GM19455 (cell line): ENCODE measurements around the gene LIPT2.

Experiments used
- ATAC-seq: cut with Tn5 transposase; IDR thresholded peaks from one replicate; pipeline ENCODE4 v1.9.1; 2021; ENCODE audit not compliant: unreplicated experiment

LIPT2 gene

DNA sequence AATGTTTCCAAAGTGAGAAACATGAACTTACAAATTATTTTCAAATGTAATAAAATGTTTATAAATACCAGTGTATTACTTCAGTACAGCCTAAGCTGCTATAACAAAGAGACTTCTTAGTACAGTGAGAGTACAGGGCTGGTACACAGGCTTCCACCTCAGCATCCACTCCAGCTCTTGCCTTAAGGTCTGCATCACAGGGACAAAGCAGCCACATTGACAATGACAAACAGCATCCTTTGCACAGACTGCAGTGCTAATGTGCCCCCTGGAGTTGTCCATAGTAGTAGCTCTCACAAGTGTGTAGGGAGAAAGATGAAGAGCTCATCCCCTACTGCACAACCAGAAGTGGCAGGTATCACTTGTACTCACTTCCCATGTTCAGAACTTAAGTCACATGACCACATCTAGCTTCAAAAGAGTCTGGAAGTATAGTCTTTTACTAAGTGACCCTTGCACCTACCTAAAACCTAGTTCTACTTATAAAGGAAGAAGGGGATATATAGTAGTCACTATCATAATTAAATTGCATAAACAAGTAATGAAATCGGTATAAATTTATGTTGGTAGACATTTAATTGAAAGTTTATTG is 10.7 kb upstream of the LIPT2 start:
- ATAC-seq, result no peak

DNA sequence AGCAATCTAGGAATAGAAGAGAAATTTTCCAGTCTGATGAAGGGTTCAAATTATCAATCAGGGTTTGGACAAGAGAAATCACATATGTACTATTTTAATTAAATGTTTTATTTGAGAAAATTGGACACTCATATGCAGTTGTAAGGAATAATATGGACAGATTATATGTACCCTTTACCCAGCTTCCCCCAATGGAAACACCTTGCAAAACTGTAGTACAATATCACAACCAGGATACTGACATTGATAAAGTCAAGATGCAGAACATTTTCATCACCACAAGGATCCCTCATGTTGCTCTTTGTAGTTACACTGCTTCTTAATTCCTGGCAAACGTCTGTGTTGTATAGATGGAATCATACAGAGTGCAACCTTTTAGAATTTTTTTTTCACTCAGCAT is 1.4 kb upstream of the LIPT2 start:
- no peak for ATAC-seq

DNA sequence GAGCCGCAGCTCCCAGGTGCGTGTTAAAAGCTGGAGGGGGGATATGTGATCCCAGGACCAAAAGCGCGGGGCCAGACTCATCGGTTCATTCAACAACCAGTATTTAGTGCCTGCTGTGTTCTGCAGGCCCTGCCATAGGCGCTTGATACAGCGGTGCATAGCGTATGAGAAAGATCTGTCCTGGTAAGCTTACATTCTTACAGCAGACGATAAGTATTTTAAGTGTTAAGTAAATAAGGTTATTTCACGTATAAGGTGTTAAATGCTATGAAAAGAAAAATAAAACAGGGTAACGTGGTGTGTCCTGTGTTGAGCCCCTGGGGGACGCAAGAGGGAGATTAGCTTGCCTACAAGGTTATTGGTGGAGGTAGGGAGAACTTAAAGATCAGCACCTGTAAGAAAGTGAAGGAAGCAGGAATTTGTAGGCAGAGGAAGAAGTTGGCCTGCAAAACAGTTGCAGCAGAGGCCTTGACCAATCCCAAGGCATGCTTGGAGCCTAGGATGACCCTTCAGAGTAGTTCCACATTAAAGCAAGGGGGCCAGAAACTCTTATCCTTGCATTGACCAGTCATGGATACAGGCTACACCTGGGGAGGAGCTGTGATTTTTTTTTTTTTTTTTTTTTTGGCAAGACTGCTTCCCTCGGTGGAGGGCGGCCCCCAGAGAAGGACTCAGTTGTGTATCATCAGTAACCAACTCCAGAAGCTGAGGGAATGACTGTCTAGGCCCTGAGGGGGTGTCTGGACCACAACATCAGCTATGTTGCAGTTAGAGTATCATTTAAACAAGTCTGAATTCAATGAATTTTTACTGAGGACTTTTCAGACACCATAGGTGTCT is 487 bp upstream of the LIPT2 start:
- ATAC-seq, result no peak

DNA sequence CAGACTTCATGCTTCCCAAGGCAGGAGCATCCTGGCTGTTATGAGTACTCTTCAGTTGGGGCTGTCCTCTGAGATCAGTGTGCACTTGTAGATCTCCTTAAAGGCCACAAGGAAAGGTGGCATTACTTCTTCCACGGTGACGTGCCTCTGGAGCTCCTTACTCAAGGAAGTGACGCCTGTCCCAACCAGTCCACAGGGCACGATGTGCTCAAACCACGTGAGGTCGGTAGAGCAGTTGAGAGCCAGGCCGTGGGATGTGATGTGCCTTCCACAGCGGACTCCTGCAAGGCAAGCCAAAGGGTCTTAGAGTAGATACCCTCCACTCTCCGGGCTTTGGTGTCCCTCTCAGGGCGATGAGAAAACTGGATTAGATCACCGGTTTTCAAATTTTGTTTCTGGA is 1.4 kb downstream of the LIPT2 start:
- ATAC-seq, result no peak

DNA sequence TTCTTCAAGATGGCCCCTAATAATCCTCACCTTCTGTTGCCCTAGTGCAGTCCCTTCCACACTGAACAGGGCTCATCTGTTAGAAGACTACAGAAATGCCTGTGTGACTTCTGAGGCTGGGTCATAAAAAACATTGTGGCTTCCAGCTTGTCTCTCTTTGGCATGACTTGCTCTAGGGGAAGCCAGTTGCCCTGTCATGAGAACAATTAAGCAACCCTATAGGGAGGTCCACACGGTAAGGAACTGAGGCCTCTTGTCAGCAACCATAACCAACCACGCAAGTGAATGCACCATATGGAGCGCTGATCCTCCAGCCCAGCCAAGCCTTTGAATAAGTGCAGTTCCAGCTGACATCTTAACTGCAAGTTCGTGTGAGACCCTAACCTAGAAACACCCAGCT is 2.6 kb downstream of the LIPT2 start:
- no peak for ATAC-seq

DNA sequence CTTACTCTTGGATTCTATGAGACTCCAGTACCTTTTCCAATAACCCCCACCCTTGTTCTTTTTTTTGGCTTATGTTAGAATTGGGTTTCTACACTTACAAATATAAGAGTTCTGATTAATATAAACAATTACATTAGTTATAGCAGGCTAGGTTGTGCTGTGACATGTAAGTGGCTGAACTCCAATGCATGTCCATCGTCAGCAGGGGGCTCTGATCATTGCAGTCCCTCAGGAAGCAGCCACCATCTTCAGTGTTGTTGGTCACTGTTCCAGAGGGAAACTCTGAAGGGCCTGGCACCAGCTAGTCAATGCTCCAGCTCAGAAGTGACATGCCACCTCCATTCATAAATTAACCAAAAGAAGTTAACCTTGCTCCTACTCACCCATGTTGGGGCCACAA is 5.6 kb downstream of the LIPT2 start:
- ATAC-seq, result no peak

DNA sequence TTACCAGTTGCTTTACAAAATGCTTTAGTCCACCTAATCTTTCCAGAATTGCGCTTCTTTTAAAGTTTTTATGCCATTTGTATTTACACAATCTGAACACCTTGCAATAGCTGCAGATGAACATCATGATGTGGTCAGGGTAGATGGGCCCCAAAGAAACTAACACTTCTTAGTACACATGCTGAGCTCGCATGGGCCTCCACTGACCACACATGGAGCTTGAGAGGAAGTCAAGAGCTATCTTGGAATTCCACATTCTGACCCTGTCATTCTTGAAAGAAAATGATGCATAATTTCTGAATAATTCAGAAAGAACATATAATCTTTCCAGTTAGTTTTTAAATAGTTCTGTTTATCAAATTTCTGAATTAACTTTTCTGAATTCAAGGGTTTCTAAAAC is 7.7 kb downstream of the LIPT2 start:
- no peak for ATAC-seq

DNA sequence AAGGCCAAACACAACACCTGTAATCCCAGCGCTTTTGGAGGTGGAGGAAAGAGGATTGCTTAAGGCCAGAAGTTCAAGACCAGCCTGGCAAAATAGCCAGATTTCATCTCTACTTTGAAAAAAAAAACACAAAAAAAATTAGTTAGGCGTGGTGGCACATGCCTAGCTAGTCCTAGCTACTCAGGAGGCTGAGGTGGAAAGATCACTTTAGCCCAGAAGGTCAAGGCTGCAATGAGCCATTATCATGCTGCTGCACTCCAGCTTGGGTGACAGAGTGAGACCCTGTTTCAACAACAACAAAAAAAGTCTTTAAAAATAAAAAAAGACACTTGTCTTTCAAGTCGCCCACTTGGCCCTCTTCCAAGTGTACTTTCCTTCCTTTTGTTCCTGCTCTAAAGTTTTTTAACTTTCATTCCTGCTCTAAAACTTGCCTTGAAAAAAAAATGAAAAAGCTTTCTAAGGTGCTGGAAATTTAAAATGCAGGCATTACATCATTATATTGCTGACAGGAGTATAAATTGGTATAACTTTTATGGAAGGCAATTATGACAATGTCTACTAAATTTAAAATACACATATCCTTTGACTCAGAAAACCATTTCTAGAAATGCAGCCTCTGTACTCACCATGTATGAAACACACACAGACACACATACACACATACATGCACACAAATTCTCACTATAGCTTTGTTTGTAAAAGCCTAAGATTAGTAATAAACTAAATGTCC is 12.7 kb downstream of the LIPT2 start:
- no peak for ATAC-seq

DNA sequence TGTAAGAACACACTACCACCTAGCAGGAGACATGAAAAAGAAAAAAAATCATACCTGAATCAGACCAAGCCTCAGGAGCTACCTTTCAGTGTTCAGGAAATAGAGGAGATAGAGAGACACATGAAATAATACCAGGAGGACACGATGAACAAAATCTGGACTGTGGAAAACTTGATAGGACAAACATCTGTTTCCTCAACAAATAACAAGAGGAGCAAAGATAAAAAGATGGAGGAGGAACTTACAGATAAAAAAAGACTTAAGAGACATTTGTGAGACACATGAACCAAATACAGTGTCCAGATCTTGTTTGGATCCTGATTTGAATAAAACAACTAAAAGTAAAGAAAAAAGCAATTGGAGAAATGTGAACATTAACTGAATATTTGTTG is 13.8 kb downstream of the LIPT2 start:
- no peak for ATAC-seq

DNA sequence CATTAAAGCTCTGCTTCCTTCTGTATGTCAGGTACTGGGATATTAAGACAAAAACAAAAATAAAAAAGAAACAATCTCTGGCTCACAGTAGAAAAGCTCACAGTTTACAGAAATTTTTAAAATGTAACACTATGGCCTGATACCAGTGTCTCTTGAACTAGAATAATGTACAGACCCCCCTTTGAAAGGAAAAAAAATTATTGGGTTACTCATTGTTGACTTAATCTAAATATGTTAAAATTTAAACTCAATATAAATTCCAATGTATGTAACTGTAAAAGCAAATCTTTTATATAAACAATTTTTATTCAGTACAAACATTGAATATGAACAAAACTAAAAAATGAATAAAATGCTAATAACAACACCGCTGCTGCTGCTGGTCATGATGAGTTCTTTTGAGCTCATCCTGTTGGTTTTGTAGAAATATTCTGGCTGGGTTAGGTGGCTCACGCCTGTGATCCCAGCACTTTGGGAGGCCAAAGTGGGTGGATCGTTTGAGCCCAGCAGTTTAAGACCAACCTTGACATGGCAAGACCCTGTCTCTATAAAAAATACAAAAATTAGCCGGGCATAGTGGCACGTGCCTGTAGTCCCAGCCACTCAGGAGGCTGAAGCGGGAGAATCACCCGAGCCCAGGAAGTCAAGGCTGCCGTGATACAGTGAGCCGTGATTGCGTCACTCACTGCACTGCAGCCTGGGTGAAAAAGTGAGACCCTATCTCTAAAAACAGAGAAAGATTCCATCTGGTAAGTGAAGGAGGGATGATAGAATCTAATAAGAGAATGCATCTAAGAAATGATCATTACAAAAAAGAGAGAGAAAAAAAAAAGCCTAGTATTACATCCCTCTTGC is 14.4 kb downstream of the LIPT2 start:
- ATAC-seq, result no peak

DNA sequence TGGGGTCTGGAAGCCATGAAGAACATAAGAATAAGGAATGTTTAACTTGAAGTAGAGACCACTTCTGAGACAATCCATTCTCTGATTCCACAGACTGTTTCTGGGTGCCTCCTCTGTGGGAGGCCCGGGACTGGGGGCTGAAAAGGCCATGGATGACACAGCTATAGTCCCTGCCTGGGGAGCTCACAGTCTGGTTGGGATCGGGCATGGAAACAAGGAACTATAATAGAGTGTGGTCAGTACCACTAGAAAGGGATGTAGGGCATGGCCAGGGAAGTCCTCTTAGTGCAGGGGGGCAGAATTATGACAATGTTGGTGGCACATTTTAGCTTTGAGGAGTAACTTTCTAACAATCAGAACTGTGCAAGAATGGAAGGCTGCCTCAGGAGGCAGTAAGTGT is 17.0 kb downstream of the LIPT2 start:
- no peak for ATAC-seq

DNA sequence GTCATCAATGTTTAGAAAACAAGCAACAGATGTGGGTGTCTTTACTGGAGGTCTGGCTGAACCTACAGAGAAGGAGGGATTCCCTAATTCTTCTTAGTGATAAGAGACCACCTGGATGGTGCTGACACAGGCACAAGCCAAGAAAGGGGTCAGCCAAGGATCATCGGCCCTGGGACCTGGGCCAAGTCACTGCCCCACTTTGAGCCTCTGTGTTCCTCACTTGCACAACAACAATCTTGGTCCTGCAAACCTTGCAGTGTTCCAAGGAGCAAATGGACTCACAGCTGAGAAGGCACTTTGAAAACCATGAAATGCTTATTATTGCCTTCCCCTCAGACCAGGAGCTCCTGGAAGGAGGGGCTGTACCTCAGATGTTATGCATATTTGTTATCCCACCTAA is 19.2 kb downstream of the LIPT2 start:
- no peak for ATAC-seq

DNA sequence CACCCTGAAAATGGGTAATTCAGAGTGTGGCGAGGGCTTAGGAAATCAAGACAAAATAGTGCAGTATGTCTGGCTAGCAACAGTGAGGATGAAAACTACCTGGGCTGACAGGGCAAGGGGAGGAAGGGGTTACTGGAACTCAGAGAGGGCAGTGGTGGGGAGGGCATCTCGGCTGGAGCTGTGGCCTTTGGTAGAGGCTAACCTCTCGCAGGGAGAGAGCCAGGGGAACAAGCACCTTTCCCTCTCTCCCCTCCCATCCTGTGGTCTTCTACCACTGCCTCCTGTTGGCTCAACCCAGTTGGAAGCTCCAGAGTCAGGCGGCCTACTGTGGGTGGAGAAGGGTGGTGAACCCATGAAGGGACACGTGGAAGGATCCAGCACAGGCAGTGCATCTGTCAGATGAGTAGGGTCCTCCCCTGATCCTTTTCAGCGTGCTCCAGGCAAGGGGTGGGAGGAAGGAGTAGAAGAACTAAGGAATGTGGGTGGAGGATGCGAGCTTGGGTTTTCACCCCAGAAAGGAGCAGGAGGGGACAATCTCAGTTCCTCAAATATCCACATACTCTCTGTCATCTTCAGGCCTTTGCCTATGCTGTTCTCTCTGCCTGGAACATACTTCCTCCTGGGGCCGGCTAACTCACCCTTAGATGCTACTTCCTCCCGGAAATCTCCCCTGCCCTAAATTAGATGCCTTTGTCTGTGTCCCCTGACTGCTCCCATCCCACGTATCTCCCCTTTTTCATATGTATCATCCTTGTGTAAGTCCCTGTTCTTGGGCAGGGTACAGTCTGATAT is 19.9 kb downstream of the LIPT2 start:
- ATAC-seq, result no peak

DNA sequence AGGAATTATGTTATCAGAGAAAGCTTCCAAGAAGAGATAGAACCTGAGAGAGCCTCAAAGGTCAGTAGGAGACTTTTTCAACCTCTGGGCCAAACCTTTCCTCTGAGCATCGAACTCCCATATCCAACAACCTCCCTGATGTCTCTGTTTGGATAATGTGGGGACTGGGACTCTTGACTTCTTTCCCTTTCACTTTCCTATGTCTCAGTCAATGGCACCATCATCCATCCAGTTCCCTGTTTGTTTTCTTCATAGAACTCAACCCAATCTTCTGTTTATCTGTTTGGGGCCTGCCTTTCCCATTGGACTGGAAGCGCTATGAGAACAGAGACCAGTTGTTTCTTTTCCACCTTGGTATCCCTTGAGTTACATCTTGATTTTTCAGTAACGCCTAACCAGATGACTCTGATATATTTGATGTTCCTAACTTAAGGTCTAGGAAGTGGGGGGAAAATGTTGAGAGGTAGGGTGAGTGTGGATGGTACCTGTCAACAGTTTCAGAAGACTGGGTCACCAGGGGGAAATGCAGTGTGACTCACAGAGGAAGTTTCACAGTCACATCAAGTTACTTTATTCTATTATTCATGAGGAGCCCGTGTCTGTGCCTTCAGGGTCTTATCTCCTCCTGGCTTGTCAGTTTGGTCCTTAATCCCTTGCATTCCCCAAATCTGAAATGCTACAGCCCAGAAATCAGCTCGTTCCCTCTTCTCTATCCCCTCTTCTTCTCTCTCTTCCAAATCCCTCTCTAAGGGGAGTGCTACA is 21.7 kb downstream of the LIPT2 start:
- ATAC-seq, result no peak

DNA sequence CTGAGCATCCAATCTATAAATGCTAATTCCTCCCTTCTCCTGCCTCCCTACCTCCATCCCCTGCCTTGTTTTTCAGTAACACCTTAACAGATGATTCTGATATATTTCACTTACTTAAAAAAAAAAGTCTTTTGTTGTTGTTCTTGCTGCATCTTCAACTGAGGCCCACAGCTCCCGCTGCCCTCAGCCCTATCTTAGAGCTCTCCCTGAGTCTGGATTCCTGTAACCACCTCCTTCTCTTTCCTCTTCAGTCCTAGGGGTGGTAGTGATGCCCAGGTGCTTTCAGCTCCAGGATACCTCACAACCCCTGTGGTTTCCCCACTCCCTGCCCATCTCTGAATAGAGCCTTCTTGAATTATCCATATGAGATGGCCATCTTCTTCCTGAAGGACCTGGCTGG is 22.5 kb downstream of the LIPT2 start:
- no peak for ATAC-seq

DNA sequence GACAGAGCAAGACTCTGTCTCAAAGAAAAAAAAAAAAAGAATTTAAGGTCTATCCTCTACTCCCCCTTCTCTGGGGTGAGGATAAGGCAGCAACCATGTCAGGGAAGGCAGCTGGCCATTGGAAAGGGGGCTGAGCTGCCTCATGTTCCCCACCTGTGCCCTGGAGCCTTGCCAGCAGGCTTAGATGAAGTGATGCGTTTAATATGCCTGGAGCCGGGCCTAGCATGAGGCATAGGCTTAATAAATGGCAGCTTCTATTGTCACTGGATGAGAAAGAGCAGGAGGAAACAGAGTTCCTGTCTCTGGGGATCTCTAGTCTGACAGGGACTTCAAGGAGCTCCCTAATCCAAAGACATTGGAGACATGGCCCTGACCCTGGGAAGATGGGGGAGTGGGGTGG is 23.0 kb downstream of the LIPT2 start:
- no peak for ATAC-seq

DNA sequence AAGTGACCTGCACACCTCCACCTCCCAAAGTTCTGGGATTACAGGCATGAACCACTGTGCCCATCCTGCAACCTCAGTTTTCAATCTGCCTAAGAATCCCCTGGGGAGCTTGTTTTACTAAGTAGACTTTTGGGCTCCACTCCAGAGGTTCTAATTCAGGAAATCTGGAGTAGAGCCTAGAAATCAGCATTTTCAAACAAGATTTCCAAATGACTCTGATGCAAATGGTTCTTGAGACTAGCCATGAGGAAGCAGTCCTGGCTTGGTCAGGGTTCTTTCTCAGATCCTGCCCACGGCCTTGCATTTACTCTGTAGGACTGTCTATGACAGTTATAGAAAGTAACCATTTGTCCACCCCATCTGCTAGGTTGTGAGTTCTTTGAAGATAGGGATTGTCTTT is 24.6 kb downstream of the LIPT2 start:
- no peak for ATAC-seq

DNA sequence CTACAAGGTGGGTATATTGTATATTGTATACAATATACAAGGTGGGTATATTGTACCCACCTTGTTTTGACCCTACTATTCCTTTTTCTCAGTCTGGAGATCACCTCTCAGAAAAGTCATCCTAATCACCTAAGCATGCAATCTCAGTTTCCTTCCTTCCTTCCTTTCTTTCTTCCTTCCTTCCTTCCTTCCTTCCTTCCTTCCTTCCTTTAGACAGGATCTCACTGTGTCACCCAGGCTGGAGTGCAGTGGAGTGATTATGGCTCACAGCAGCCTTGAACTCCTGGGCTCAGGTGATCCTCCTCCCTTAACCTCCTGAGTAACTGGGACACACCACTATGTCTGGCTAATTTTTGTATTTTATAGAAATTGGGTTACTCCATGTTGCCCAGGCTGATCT is 25.0 kb downstream of the LIPT2 start:
- ATAC-seq, result no peak

DNA sequence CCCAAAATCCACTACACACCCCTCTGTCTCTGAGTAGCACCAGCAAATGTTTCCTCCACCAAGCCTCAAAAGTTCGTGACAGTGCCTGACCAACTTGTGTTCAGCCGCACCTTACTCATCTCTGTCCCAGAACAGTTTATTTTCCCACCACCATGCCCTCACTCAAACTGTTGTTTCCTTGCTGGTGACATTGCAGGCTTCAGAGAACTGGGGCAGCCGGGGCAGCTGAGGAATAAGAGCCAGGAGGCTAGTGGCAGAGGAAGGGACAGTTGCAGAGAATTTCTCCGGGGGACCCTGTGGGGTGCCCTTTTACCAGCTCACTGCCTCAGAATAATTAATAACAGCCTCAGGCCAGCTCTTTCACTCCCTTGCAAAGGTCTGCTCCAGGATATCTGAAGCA is 25.5 kb downstream of the LIPT2 start:
- no peak for ATAC-seq
